Measurements from ENCODE around the gene DEF6.

DNA sequence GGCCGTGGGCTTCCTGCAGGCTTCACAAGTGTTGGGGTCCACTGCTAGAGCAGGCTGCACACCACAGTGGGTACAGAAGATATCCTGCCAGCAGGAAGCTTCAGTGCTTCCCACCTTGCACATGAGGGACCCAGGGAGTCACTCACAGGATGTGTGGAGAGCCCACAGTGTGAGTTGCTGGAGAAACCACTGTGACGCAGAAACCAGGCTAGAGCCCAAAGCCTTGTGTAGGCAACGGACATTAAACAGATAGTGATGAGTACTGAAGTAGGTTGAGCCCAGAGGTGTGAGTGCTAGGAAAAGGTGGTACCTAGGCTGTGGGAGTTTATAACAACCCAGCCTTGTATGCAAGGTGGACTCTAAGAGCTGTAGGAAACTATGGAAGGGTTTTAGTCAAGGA is 18.9 kb upstream of the DEF6 start:
- TF ChIP-seq, protein P1, sequence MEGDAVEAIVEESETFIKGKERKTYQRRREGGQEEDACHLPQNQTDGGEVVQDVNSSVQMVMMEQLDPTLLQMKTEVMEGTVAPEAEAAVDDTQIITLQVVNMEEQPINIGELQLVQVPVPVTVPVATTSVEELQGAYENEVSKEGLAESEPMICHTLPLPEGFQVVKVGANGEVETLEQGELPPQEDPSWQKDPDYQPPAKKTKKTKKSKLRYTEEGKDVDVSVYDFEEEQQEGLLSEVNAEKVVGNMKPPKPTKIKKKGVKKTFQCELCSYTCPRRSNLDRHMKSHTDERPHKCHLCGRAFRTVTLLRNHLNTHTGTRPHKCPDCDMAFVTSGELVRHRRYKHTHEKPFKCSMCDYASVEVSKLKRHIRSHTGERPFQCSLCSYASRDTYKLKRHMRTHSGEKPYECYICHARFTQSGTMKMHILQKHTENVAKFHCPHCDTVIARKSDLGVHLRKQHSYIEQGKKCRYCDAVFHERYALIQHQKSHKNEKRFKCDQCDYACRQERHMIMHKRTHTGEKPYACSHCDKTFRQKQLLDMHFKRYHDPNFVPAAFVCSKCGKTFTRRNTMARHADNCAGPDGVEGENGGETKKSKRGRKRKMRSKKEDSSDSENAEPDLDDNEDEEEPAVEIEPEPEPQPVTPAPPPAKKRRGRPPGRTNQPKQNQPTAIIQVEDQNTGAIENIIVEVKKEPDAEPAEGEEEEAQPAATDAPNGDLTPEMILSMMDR (conservative IDR thresholded peaks at IDR 0.05; ENCODE audit: low read depth in 2 of 2), result no peak
- TF ChIP-seq, protein P2, sequence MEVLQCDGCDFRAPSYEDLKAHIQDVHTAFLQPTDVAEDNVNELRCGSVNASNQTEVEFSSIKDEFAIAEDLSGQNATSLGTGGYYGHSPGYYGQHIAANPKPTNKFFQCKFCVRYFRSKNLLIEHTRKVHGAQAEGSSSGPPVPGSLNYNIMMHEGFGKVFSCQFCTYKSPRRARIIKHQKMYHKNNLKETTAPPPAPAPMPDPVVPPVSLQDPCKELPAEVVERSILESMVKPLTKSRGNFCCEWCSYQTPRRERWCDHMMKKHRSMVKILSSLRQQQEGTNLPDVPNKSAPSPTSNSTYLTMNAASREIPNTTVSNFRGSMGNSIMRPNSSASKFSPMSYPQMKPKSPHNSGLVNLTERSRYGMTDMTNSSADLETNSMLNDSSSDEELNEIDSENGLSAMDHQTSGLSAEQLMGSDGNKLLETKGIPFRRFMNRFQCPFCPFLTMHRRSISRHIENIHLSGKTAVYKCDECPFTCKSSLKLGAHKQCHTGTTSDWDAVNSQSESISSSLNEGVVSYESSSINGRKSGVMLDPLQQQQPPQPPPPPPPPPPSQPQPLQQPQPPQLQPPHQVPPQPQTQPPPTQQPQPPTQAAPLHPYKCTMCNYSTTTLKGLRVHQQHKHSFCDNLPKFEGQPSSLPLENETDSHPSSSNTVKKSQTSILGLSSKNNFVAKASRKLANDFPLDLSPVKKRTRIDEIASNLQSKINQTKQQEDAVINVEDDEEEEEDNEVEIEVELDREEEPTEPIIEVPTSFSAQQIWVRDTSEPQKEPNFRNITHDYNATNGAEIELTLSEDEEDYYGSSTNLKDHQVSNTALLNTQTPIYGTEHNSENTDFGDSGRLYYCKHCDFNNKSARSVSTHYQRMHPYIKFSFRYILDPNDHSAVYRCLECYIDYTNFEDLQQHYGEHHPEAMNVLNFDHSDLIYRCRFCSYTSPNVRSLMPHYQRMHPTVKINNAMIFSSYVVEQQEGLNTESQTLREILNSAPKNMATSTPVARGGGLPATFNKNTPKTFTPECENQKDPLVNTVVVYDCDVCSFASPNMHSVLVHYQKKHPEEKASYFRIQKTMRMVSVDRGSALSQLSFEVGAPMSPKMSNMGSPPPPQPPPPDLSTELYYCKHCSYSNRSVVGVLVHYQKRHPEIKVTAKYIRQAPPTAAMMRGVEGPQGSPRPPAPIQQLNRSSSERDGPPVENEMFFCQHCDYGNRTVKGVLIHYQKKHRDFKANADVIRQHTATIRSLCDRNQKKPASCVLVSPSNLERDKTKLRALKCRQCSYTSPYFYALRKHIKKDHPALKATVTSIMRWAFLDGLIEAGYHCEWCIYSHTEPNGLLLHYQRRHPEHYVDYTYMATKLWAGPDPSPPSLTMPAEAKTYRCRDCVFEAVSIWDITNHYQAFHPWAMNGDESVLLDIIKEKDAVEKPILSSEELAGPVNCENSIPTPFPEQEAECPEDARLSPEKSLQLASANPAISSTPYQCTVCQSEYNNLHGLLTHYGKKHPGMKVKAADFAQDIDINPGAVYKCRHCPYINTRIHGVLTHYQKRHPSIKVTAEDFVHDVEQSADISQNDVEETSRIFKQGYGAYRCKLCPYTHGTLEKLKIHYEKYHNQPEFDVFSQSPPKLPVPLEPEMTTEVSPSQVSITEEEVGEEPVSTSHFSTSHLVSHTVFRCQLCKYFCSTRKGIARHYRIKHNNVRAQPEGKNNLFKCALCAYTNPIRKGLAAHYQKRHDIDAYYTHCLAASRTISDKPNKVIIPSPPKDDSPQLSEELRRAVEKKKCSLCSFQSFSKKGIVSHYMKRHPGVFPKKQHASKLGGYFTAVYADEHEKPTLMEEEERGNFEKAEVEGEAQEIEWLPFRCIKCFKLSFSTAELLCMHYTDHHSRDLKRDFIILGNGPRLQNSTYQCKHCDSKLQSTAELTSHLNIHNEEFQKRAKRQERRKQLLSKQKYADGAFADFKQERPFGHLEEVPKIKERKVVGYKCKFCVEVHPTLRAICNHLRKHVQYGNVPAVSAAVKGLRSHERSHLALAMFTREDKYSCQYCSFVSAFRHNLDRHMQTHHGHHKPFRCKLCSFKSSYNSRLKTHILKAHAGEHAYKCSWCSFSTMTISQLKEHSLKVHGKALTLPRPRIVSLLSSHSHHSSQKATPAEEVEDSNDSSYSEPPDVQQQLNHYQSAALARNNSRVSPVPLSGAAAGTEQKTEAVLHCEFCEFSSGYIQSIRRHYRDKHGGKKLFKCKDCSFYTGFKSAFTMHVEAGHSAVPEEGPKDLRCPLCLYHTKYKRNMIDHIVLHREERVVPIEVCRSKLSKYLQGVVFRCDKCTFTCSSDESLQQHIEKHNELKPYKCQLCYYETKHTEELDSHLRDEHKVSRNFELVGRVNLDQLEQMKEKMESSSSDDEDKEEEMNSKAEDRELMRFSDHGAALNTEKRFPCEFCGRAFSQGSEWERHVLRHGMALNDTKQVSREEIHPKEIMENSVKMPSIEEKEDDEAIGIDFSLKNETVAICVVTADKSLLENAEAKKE (CRISPR knock-in tag; IDR thresholded peaks at IDR 0.05), result no peak
- TF ChIP-seq, protein P3, sequence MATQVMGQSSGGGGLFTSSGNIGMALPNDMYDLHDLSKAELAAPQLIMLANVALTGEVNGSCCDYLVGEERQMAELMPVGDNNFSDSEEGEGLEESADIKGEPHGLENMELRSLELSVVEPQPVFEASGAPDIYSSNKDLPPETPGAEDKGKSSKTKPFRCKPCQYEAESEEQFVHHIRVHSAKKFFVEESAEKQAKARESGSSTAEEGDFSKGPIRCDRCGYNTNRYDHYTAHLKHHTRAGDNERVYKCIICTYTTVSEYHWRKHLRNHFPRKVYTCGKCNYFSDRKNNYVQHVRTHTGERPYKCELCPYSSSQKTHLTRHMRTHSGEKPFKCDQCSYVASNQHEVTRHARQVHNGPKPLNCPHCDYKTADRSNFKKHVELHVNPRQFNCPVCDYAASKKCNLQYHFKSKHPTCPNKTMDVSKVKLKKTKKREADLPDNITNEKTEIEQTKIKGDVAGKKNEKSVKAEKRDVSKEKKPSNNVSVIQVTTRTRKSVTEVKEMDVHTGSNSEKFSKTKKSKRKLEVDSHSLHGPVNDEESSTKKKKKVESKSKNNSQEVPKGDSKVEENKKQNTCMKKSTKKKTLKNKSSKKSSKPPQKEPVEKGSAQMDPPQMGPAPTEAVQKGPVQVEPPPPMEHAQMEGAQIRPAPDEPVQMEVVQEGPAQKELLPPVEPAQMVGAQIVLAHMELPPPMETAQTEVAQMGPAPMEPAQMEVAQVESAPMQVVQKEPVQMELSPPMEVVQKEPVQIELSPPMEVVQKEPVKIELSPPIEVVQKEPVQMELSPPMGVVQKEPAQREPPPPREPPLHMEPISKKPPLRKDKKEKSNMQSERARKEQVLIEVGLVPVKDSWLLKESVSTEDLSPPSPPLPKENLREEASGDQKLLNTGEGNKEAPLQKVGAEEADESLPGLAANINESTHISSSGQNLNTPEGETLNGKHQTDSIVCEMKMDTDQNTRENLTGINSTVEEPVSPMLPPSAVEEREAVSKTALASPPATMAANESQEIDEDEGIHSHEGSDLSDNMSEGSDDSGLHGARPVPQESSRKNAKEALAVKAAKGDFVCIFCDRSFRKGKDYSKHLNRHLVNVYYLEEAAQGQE (IDR thresholded peaks at IDR 0.05; ENCODE audit: unreplicated experiment), result no peak
- TF ChIP-seq POLR2AphosphoS5 (IDR thresholded peaks at IDR 0.05; ENCODE audit: low read depth), result no peak
- TF ChIP-seq EZH2phosphoT487 (IDR thresholded peaks at IDR 0.05; ENCODE audit: unreplicated experiment), result no peak
- TF ChIP-seq CREB1 (CRISPR knock-in tag; IDR thresholded peaks at IDR 0.05; ENCODE audit: low read depth), result no peak
- no peak for TF ChIP-seq EZH2 (IDR thresholded peaks at IDR 0.05; ENCODE audit: low read depth, unreplicated experiment)

All from GM23338 (cell line).